Muscle of leg (tissue), 16 donors: ENCODE results near the gene FOXA2. TPM values are rescaled to one million over a fixed set of nuclear protein-coding genes. Genes with fewer than 3 reads are reported as not detected.

Source experiments
- DNase-seq: peaks from one replicate; pipeline ENCODE4 v3.0.0; 2013
- H3K27ac ChIP-seq: one replicate; pipeline ENCODE4 v1.5.1; 2013; ENCODE audit warnings: mild to moderate bottlenecking, low read length, control low read depth
- H3K27me3 ChIP-seq: one replicate; pipeline ENCODE4 v1.6.1; 2013; ENCODE audit warnings: low read length; ENCODE audit not compliant: control insufficient read depth, insufficient read depth
- H3K36me3 ChIP-seq: one replicate; pipeline ENCODE4 v1.6.1; 2013; ENCODE audit warnings: low read length; ENCODE audit not compliant: control insufficient read depth, insufficient read depth
- H3K4me1 ChIP-seq: one replicate; pipeline ENCODE4 v1.6.1; 2013; ENCODE audit warnings: low read length; ENCODE audit not compliant: control insufficient read depth, insufficient read depth
- H3K4me3 ChIP-seq: one replicate; pipeline ENCODE4 v1.5.1; 2013; ENCODE audit warnings: low read length, control low read depth
- H3K9me3 ChIP-seq: replicated peaks from 2 replicates; pipeline ENCODE4 v1.6.1; 2013; ENCODE audit warnings: low read depth, low read length; ENCODE audit not compliant: control insufficient read depth
- WGBS: methylation state at CpG from one replicate; pipeline ENCODE4 v1.1.5; 2013; ENCODE audit warnings: missing lambda C conversion rate; ENCODE audit not compliant: insufficient coverage; 5-methylcytosine and 5-hydroxymethylcytosine counted together
- long read RNA-seq, 11 donors: transcript quantifications; one replicate each; lab custom pipeline, GENCODE V29; 2026
- polyA plus RNA-seq, 8 donors: library from polyadenylated mRNA; unstranded; fragments of 120-200 nt; gene quantifications; one replicate each; pipeline versions ENCODE4 v1.2.1 to v1.2.3, GENCODE V29; 2013; ENCODE audit warnings: inconsistent platforms in 1 of 8, low replicate concordance in 1 of 8; ENCODE audit not compliant: insufficient read length in 8 of 8, insufficient read depth in 1 of 8
- total RNA-seq: library from RNA; stranded (reverse); fragments of 120-200 nt; gene quantifications from one replicate; pipeline ENCODE4 v1.2.4, GENCODE V29; 2013

Gene FOXA2
- total RNA-seq (not detected), polyA plus RNA-seq (under 1 TPM in 4 of 8 donors, not detected in 4; 0.05 to 0.91 (median 0.11) TPM)
- long read RNA-seq, donor 1 = 0 reads
- long read RNA-seq, donor 2 = 0 reads
- long read RNA-seq, donor 3 = 0 reads
- long read RNA-seq, donor 4 = 0 reads
- long read RNA-seq, donor 5 = 0 reads
- long read RNA-seq, donor 6 = 0 reads
- long read RNA-seq, donor 7 = 0 reads
- long read RNA-seq, donor 8 = 0 reads
- long read RNA-seq, donor 9 = 0 reads
- long read RNA-seq, donor 10 = 0 reads
- long read RNA-seq, donor 11 = 0 reads

- whole genome bisulfite sequencing = 0% methylated on average over 16 of the region's 42 CpGs
- Histone ChIP-seq H3K27ac (no peak within 1 kb of the TSS), H3K9me3 (no peaks in the 10 kb centered on the region)
Measured at GRCh38 chr20:22584522-22584921, at the start of gene FOXA2. Gene FOXA2, minus strand, starts transcription at chr20:22584572. Its CDS starts 294 bp downstream, at chr20:22584278.

DNA sequence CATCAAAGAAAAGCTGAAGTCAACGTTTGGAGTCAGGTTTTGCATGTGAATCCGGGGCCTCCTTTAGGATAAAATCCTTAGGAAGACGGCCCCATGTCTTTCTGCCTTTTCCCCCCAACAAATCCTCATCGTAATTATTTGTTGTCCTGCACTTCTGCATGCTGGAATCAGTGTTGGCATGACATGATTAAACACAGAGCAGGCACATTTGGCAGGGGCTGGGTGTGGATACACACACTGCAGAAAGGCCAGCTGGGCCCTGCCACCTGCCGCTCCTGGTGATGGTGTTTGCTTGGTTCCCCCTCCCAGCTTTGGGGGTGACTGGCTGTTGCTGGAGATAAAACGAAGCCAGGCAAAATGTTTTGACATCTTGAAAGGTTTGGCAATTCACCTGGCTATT lies 46.3 kb upstream of the FOXA2 start:
- H3K4me1 ChIP-seq = no peaks in the 10 kb centered on the region
- no peaks in the 10 kb centered on the region for H3K27me3 ChIP-seq
- DNase-seq = no peak
- no peaks in the 10 kb centered on the region for H3K9me3 ChIP-seq
- WGBS = 30% methylated on average over 3 of the region's 6 CpGs
- H3K36me3 ChIP-seq = no peaks in the 10 kb centered on the region
- no peak overlapping the region for H3K27ac ChIP-seq
- H3K4me3 ChIP-seq = no peak overlapping the region

More at GRCh38 chr20:22584522-22584921, at the start of gene FOXA2:
- H3K4me1 ChIP-seq = peaks cover 15% of the 10 kb centered on the region
- DNase-seq = no peak
- no peaks in the 10 kb centered on the region for H3K36me3 ChIP-seq
- H3K4me3 ChIP-seq = no peak within 1 kb of the TSS
- peaks cover 89% of the 10 kb centered on the region for H3K27me3 ChIP-seq

GRCh38 chr20:22629927-22630326 lies 45.6 kb upstream of the FOXA2 start:
- Histone ChIP-seq H3K4me1 (no peaks in the 10 kb centered on the region), H3K27ac (no peak overlapping the region), H3K36me3 (no peaks in the 10 kb centered on the region), H3K9me3 (no peaks in the 10 kb centered on the region), H3K27me3 (no peaks in the 10 kb centered on the region), H3K4me3 (no peak overlapping the region)
- WGBS = no CpG with 5 or more reads among the region's 2 CpGs
- DNase-seq = no peak

GRCh38 chr20:22629447-22629846 lies 45.1 kb upstream of the FOXA2 start:
- Histone ChIP-seq H3K4me3 (no peak overlapping the region), H3K36me3 (no peaks in the 10 kb centered on the region), H3K4me1 (no peaks in the 10 kb centered on the region), H3K27ac (no peak overlapping the region), H3K9me3 (no peaks in the 10 kb centered on the region), H3K27me3 (no peaks in the 10 kb centered on the region)
- WGBS = 76% methylated on average over 3 of the region's 3 CpGs
- DNase-seq = no peak

- Histone ChIP-seq H3K36me3 (no peaks in the 10 kb centered on the region), H3K27me3 (no peaks in the 10 kb centered on the region), H3K27ac (no peak overlapping the region), H3K9me3 (no peaks in the 10 kb centered on the region), H3K4me1 (no peaks in the 10 kb centered on the region), H3K4me3 (no peak overlapping the region)
- WGBS = no CpG with 5 or more reads among the region's 1 CpG
- DNase-seq = no peak
Measured at GRCh38 chr20:22626496-22626895, 42.1 kb upstream of the FOXA2 start.

GRCh38 chr20:22623211-22623610 lies 38.8 kb upstream of the FOXA2 start:
- Histone ChIP-seq H3K36me3 (no peaks in the 10 kb centered on the region), H3K4me1 (no peaks in the 10 kb centered on the region), H3K9me3 (no peaks in the 10 kb centered on the region), H3K27me3 (peaks cover 4% of the 10 kb centered on the region), H3K27ac (no peak overlapping the region), H3K4me3 (no peak overlapping the region)
- WGBS = no CpG with 5 or more reads among the region's 6 CpGs
- no peak for DNase-seq

DNA sequence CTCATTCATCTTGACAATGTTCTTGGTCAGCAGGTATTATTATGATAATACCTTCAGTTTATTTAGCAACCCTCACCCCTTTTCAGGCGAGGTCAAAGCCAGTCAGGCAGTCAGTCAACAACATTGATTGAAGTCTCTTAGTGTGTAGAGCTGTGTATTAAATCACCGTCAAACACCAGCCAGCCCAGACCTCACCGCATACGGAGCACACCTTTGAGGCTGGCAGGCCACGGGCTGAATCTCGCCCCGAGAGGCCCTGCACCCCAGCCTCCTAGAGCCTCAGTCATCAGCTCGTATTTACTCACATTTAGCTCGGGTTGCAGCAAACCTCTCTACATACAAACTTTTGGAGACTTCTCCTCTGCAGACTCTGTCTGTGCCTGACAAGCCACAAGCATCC lies 36.0 kb upstream of the FOXA2 start:
- no peak for DNase-seq
- Histone ChIP-seq H3K4me3 (no peak overlapping the region), H3K27me3 (peaks cover 7% of the 10 kb centered on the region), H3K9me3 (no peaks in the 10 kb centered on the region), H3K36me3 (no peaks in the 10 kb centered on the region), H3K27ac (no peak overlapping the region), H3K4me1 (no peaks in the 10 kb centered on the region)
- WGBS = 22% methylated on average over 7 of the region's 9 CpGs

- Histone ChIP-seq H3K27ac (no peak overlapping the region), H3K4me1 (no peaks in the 10 kb centered on the region), H3K4me3 (no peak overlapping the region), H3K9me3 (no peaks in the 10 kb centered on the region), H3K27me3 (peaks cover 7% of the 10 kb centered on the region), H3K36me3 (no peaks in the 10 kb centered on the region)
- no peak for DNase-seq
- 63% methylated on average over 1 of the region's 6 CpGs for WGBS
Measured at GRCh38 chr20:22619806-22620205, 35.4 kb upstream of the FOXA2 start.

- H3K4me1 ChIP-seq = no peaks in the 10 kb centered on the region
- no peak overlapping the region for H3K4me3 ChIP-seq
- H3K27ac ChIP-seq = no peak overlapping the region
- DNase-seq = no peak
- no CpG with 5 or more reads among the region's 2 CpGs for WGBS
- no peaks in the 10 kb centered on the region for H3K36me3 ChIP-seq
- no peaks in the 10 kb centered on the region for H3K9me3 ChIP-seq
- peaks cover 12% of the 10 kb centered on the region for H3K27me3 ChIP-seq
Measured at GRCh38 chr20:22619272-22619671, 34.9 kb upstream of the FOXA2 start.

- 100% methylated on average over 1 of the region's 3 CpGs for WGBS
- DNase-seq = no peak
- Histone ChIP-seq H3K4me1 (no peaks in the 10 kb centered on the region), H3K27ac (no peak overlapping the region), H3K27me3 (peaks cover 13% of the 10 kb centered on the region), H3K9me3 (no peaks in the 10 kb centered on the region), H3K36me3 (no peaks in the 10 kb centered on the region), H3K4me3 (no peak overlapping the region)
Measured at GRCh38 chr20:22617160-22617559, 32.8 kb upstream of the FOXA2 start.

DNA sequence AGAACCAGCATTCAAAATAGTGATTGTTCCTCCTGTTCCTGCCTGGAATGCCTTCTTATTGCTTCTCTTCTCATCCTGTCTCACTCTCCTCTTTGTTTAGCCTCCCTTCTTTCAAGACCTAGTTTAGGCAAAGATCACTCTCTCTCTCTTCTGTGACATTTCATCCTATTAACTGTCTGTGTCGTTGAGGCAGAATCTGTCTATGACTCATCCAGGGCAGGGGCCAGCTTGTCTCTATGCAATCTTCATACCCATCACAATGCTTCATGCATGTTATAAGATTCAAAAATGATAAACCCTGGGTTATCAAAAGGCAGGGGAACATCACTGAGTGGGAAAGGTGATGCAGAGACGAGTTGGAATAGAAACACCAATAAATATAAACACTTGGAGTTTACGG lies 32.2 kb upstream of the FOXA2 start:
- Histone ChIP-seq H3K4me3 (no peak overlapping the region), H3K4me1 (no peaks in the 10 kb centered on the region), H3K36me3 (no peaks in the 10 kb centered on the region), H3K27me3 (peaks cover 13% of the 10 kb centered on the region), H3K9me3 (no peaks in the 10 kb centered on the region), H3K27ac (no peak overlapping the region)
- DNase-seq = no peak
- WGBS = no CpG with 5 or more reads among the region's 3 CpGs
